ENCODE results near the gene ABHD5. TPM values are rescaled to one million over a fixed set of nuclear protein-coding genes. Genes with fewer than 3 reads are reported as not detected.

ABHD5 gene
- total RNA-seq, 4 donors from 2014 or later, result 12.4 to 50.6 (median 22.8) TPM

DNA sequence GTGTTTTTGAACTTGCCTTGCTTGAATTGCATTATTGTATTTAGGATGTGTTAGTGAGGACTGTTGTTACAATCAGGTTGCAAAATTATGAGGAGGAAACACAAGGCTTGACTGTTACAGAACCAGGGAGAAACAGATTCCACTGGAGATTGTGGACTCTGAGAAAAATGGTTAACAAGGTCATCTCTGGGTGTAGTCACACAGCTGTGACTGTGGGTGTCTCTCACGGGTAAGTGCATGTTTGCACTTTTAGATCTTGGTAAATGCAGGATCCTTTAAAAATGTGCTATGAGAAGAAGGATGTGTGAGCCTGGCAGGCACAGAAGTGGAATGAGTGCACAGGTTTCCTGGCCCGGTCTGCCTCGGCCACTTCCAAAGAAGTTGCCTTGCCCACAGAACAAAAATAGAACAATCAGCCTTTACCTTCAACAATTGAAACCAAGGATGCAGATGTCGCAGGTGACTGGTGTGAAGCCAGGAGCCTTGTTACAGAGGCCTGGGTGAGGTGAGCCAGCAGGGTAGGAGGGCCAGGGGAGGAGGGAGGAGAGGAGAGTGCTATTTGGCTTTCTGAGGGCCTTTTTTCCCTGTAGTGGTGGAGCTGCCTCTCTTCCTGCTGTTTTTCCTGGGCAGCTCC lies 68.0 kb downstream of the ABHD5 start:
- Histone ChIP-seq H3K9me3 (no peaks in the 10 kb centered on the region), H3K4me3 (no peak overlapping the region), H3K27ac (peak overlapping the region in 2 of 4 donors; percentile 71 to 79), H3K36me3 (no peaks in the 10 kb centered on the region), H3K27me3 (no peaks in the 10 kb centered on the region), H3K4me1 (peaks cover 0 to 23% (median 0%) of the 10 kb centered on the region in 4 donors)
- no peak for DNase-seq
- TF ChIP-seq, protein P1, sequence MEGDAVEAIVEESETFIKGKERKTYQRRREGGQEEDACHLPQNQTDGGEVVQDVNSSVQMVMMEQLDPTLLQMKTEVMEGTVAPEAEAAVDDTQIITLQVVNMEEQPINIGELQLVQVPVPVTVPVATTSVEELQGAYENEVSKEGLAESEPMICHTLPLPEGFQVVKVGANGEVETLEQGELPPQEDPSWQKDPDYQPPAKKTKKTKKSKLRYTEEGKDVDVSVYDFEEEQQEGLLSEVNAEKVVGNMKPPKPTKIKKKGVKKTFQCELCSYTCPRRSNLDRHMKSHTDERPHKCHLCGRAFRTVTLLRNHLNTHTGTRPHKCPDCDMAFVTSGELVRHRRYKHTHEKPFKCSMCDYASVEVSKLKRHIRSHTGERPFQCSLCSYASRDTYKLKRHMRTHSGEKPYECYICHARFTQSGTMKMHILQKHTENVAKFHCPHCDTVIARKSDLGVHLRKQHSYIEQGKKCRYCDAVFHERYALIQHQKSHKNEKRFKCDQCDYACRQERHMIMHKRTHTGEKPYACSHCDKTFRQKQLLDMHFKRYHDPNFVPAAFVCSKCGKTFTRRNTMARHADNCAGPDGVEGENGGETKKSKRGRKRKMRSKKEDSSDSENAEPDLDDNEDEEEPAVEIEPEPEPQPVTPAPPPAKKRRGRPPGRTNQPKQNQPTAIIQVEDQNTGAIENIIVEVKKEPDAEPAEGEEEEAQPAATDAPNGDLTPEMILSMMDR (IDR thresholded peaks at IDR 0.05), result no peak
- no peak for TF ChIP-seq POLR2A (IDR thresholded peaks at IDR 0.05)

DNA sequence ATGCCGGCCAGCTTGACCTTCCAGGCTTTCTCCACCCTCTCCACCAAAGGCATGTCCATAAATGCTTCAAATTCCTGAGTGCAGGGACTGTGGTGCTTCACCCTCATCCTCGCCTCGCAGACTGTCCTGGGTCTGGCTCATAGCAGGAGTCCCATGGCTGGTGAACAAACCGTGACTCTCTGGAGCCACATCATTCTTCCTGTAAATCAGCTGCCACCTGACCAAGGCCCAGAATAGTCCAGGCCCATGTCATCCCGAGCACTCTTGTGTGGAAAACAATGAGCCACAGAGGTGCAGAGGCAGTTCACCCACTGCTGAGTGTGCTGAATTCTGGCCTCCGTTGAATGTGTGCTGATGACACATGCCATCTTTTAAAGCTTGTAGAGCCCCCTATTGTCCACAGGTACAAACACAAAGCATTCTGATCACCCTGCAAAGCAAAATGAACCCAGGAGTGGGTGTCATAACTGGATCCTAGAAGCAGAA lies 68.6 kb downstream of the ABHD5 start:
- H3K4me3 ChIP-seq, result no peak overlapping the region
- H3K27me3 ChIP-seq, result no peaks in the 10 kb centered on the region
- DNase-seq, result no peak
- TF ChIP-seq, protein P1 (IDR thresholded peaks at IDR 0.05), result no peak
- no peak for TF ChIP-seq POLR2A (IDR thresholded peaks at IDR 0.05)
- peak overlapping the region in 2 of 4 donors; percentile 71 to 79 for H3K27ac ChIP-seq
- peaks cover 0 to 23% (median 0%) of the 10 kb centered on the region in 4 donors for H3K4me1 ChIP-seq
- H3K9me3 ChIP-seq, result no peaks in the 10 kb centered on the region
- no peaks in the 10 kb centered on the region for H3K36me3 ChIP-seq

DNA sequence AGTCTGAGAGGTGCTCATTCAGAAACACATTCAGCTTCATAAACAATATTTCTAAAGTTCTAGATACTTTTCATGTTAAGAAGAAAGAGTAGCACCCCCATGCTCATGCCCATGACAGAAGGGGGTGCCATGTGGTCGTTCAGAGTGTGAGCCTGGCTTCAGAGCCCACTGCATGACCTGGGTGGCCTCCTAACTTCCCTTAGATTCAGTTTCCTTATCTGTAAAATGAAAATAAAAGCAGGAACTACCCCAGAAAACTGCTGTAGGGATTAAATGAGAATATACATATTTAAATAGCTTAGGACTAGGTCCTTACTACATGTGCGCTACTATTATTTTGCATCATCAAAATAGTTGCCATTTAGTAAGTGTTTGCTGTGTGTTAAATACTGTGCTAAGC lies 69.2 kb downstream of the ABHD5 start:
- no peak for TF ChIP-seq POLR2A (IDR thresholded peaks at IDR 0.05)
- TF ChIP-seq, protein P1 (IDR thresholded peaks at IDR 0.05), result no peak
- H3K27ac ChIP-seq, result peak overlapping the region in 1 of 4 donors; percentile 71

DNA sequence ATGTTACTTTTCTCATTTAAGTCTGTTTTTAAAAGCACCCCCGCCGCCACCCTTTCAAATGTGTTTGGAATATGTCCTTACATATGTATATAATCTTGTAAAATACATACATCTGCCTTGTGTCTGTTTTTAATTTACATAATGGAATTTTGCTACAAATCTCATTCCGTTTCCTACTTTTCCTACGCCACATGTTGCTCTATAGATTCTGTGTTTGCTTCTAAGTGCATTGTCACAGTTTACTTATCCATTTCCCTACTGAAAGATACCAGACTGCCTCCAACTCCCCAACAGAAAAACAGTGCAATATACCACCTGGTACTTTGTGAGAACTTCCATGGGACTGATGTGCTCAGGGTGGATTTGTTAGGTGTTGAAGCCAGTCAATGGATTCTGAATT lies 70.2 kb downstream of the ABHD5 start:
- Histone ChIP-seq H3K4me1 (peaks cover 0 to 23% (median 0%) of the 10 kb centered on the region in 4 donors), H3K4me3 (no peak overlapping the region), H3K27me3 (no peaks in the 10 kb centered on the region), H3K27ac (no peak overlapping the region), H3K36me3 (no peaks in the 10 kb centered on the region), H3K9me3 (no peaks in the 10 kb centered on the region)
- DNase-seq, result no peak
- TF ChIP-seq, protein P1 (IDR thresholded peaks at IDR 0.05), result no peak
- TF ChIP-seq POLR2A (IDR thresholded peaks at IDR 0.05), result no peak

More for the DNA sequence above, 69.2 kb downstream of the ABHD5 start:
- no peak overlapping the region for H3K4me3 ChIP-seq
- no peaks in the 10 kb centered on the region for H3K36me3 ChIP-seq
- H3K27me3 ChIP-seq, result no peaks in the 10 kb centered on the region
- peaks cover 0 to 23% (median 0%) of the 10 kb centered on the region in 4 donors for H3K4me1 ChIP-seq
- no peaks in the 10 kb centered on the region for H3K9me3 ChIP-seq
- peak in 1 of 3 donors; percentile 3 for DNase-seq

DNA sequence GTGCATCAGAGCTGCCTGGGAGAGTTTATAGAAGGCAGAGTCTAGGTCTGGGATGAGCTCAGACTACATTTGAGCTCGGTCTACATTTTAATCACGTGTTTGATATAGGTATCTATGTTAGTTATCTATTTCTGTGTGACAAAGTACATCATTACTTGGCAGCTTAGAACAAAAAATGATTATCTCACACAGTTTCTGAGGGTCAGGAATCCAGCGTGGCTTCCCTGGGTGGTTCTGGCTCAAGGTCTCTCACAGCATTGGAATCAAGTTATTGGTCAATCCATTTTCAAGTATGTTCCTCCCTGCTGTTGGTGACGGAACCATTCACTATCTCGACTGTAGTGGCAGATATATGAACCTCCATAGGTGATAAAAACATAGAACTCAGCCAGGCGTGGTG lies 71.7 kb downstream of the ABHD5 start:
- no peak for DNase-seq
- no peak for TF ChIP-seq POLR2A (IDR thresholded peaks at IDR 0.05)
- TF ChIP-seq, protein P1 (IDR thresholded peaks at IDR 0.05), result no peak
- no peak overlapping the region for H3K4me3 ChIP-seq
- no peaks in the 10 kb centered on the region for H3K36me3 ChIP-seq
- H3K27me3 ChIP-seq, result no peaks in the 10 kb centered on the region
- H3K9me3 ChIP-seq, result no peaks in the 10 kb centered on the region
- H3K27ac ChIP-seq, result no peak overlapping the region
- peaks cover 0 to 18% (median 0%) of the 10 kb centered on the region in 4 donors for H3K4me1 ChIP-seq

Data from Peyer's patch (tissue), 4 donors.